Measurements from ENCODE around the gene GMFB.
"Not testable (repeated sequence)": the region's sequence is repeated elsewhere in the genome, so short reads cannot be mapped to it uniquely, and the experiment has no call there.

GMFB gene

DNA sequence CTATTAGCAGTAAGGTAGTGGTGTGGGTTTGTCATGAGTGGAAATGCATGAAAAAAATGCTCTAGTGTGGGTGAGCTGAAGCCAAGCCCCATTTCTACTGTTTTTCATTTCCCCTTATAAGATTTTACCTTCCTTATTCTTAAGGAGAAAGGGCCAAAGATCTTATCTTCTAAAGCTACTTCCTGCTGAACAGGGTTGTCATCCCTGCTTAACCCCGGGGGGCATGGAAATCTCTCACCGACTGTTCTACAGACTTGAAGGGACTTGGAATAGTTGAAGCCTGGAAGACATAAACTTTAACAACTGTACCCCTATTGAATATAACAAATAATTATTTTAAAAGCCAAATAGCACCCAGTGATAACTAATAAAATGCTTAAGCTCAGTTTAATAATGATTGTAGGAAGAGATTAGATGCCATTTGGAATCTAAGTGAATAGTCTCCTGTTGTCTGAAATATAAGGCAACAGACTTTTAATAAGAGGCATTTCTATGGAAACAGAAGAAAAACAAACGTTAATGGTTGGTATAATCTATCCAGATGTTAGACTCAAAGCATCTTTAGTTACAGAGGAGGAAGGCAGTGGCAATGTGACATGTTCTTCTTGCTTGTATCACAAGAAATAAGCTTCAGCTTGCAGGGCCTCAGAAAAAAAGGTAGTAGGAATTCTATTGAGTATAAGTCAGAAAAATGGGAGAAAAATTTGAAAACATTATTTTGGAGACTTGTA is 1.8 kb upstream of the GMFB start:
- no peak for DNase-seq

DNA sequence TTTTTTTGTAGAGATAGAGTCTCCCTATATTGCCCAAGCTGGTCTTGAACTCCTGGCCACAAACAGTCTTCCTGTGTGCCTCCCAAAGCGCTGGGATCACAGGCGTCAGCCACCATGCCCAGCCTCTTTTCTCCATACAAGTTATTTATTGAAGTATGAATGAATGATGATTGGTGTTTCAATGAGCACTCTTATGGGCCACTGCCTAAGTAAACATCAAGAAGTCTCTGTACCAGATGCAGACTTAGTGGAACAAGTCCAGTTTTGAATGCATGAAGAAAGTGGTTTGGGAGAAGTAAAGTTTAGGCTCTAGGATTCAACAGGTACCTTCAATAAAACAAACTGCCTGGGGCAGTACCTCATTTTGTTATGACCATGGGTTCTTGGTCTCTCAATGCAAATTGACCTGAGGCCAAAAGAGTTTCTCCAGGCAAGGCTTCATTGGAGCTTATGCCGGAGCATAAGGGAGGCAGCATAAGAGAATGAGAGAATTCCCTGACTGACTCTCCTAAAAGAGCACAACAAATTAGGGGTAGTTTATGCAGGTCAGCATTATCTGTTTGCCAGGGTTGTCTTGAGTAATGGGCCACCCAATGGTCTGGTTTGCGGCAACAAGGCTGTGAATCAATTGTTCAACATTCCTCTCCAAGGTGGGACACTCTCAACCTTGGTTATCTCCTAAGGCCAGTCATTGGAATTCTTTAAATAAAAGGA is 1.1 kb upstream of the GMFB start:
- no peak for DNase-seq

DNA sequence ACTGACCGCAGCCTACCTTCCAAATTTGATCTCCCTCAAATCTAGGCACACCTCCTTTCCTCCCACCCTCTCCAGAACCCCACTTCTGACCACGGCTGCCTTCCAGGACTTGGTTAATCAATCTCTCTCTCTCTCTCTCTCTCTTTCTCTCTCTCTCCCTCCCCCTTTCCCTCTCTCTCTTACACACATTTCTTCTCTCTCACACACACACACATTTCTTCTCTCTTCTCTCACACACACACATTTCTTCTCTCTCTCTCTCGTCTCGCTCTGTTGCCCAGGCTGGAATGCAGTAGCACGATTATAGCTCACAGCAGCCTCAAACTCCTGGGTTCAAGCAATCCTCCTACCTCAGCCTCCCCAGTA is 521 bp upstream of the GMFB start:
- DNase-seq, result no peak

DNA sequence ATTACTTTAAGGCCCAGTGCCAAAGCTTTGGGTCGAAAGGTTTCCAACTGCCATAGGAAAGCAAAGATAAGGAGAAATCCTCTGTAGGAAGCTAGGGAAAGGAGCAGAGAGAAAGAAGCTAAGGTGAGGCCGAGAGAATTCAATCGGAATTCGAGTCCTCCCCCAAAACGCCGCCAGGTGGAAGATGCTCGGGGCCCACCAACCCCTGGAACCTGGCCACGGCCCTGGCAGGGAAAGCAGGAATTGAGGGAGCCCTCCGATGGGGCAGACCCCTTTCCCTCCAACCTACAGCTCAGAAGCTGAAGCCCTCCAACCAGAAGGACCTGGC is 498 bp downstream of the GMFB start:
- DNase-seq, result no peak

DNA sequence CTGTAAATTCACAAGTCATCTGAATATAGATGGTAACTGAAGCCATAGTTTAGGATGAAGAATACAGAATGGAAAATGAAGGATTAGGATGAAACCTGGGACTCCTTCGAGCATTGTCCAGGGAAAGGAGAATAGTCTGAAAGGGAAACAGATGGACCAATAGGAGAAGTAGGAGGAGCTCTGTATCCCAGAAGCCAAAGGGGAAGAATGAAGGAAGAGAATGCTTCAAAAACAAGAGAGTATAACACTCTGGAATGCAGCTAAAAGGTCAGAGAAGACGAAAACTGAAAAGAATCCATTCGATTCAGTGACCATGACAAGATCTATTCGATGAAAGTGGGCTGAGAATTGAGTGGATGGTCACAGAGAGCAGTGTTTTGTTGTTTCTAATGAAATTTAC is 1.0 kb downstream of the GMFB start:
- DNase-seq, result no peak

DNA sequence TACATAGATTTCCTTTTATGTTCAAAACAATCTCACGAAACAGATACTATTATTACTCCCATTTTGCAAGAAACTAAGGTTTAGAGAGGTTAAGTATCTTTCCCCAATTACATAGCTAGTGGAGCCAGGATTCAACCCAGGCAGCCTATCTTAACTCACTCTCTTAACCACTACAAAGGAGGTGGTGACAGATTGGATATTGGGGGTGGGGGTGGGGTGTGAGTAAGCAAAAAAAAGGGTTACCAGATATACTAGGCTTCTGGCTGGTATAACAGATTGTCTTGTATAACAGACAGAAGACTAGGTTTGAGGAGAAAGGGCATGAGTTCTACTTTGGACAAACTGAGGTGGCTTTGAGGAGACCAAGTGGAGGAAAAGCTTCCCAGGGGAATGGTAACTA is 2.1 kb downstream of the GMFB start:
- DNase-seq, result no peak

DNA sequence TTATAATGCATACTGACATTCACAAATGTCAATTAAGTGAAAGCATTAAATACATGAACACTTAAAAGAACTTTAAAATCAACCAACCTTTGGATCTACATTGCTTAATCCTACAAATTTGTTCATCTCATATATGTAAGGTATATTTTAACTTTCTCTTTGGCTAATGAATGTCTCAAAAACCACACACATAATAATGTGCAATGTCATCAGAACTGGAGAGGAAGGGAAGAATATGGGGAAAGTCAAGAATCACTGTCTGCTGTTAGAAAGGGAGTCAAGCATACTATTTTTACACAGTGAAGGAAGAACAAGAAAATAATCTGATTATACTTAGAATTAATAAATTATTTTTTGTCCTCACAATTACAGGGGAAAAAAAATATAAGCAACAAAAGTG is 4.9 kb downstream of the GMFB start:
- no peak for DNase-seq

DNA sequence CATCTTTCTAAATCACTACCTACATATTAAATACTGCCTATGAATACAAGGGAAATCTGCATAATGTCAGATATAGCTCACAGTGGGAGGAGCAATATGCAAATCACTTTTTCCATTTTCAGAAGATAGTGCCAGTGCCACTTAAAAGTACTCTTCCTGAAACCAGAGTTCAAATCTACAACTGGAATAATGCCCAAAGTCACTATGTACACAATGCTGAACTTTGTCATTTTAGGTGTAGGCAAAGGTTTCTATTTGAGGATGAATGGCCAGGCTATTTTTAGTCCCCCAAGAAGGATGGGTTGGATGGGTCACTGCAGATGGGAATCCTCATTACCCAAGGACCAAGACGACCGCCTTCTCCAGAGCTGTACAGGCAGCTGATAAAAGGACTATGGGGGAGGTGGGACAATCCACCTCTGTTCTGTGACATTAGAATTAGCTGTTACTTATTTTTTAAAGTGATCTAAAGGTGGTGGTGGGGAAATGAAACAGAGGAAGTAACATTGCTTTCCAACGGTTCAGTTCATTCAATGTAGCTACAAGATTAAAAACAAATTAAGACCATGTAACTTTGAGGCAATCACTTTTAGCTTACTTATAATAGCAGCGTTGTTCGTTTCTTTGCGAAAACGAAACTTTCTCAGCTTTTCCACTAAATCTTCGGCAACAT is 5.6 kb downstream of the GMFB start:
- DNase-seq, result no peak

DNA sequence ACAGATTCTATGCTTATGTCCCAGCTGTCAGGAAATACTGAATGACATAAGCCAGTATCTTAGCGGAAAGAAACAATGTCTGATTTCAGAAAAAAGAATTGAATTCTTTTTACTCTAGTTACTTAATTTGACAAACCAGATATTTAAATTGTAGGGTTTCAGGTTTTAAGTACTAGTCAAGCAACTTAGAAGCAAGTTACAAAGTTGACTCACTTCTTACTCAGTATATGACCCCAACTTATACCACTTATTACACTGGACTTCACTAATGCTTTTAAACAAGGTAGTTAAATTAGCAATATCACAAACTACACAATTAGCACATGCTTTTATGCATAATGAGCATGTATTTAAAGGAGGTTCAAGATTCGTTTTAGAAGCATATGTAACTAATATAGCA is 7.1 kb downstream of the GMFB start:
- DNase-seq, result no peak

DNA sequence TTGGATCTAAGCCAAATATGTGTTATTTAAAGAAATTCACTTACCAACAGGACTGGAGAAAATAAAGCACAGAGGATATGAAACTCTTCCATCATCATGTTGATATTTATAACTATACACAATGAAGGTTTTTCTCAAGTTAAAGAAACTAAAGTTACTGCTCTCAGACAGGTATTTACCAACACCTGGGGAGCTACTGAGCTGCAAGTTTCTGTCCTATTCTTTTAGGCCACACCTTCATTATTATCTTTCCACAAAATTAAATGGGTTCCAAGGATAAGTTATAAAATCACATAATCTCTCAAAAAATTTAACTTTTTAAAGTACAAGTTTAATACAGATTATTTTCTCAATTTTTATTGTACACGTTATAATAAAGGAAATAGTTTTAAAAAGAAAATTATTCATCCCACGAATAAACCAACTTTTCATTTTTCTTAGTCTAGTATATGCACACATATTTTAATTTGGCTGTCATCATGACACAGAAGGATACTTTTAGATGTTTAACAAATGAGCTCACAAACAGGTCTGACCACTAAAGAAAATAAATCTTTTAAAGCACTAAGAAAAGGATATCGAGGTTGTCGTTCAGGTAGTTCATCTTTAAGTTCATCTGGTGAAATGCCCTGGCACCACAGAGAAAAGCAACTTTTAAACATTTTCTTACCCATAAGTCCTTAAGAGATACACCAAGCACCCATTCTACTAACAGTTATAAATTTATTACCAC is 7.8 kb downstream of the GMFB start:
- DNase-seq, result no peak

DNA sequence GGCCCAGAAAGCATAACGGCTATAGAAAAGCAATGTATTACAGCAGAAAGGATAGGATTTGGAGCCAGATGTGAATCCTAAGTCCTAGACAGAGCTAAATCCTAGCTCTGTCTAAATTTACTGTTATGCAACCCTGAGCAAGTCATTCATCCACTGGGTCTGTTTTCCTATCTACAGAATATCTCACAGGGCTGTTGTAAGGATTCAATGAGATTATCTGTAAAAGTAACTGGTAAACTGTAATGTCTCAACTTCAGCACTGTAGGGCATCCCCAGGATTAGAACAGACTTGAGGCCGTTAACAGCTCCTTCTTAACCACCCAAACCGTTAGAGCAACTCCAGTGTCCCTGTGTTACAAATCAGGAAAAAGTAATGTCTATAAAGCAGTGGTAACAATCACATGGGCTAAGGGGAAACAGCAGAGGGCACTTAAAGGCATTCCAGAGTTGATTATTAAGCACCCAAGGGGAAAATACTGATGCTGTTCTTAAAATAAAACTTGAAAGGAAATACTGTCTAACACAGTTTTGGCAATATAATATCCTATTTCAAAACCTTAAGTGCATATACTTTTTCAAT is 10.1 kb downstream of the GMFB start:
- no peak for DNase-seq

DNA sequence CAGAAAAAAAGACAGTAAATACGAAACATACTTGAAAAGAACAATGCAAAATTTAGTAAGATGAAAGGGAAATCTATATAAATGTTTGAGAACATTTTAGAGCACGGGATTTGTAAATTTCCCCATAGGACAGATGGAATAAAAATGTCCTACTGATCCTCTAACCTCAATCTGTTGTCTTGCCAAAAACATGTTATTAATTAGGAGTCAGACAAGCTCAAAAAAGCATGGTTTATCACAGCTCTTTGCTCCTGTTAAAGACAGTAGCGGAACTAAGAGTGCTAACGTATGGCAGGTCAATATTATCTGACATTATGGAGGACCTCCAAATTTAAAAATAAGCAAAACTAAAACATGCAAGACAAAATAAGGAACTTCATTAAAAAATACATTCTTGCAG is 12.9 kb downstream of the GMFB start:
- no peak for DNase-seq

DNA sequence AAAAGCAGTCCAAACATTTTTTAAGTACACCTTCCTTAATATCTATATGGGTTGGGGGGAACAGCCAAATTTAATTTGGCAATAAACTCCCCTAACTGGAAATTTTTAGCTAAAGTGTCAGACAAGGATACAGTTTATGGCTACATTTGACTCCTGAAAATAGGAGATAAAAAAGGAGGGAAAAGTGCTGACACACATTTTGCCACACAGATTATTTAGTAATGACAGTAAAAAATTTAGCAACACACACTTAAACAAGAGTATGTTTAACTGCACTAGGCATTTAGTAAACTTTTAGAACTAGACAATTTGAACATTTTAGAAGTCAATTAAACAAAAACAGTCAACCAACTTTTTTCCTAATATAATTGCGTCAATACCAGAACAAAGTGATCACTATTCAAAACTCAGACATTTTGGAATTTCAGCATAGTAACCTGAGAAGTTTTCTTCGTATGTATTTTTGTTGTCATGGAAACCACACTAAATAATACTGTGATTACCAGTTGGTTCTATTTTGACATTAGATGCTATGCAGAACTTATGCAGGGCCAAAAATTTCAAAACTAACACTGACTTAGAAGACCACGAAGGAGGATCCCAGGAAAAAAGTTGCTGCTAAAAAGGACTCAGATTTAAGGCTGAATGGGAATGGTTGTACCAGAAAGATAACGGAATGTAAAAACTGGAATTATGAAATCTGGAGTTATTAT is 13.4 kb downstream of the GMFB start:
- DNase-seq, result no peak

DNA sequence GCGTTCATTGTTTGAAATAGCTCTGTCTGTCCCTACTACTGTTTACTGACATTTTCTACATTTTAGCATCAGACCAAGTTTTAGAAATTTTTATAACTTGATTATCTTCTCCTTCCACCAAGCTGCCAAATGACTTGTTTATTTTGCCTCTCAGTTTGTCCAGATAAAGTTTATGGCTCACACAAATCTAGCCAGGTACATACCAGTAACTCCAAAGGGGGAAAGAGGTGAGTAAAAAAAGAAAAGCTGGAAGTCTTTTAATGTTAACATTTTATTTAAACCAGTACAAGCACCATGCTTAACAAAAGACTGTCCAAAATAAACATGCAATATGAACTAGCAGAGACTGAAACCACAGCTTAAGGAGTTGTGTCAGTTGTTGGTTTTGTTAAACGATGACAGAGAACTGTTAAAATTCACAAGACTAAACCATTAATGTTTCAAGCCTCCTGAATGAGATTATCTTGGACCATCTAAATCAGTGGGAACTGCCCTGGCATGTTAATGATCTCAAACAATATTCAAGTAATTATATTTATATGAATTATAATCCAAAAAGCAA is 14.5 kb downstream of the GMFB start:
- no peak for DNase-seq

DNA sequence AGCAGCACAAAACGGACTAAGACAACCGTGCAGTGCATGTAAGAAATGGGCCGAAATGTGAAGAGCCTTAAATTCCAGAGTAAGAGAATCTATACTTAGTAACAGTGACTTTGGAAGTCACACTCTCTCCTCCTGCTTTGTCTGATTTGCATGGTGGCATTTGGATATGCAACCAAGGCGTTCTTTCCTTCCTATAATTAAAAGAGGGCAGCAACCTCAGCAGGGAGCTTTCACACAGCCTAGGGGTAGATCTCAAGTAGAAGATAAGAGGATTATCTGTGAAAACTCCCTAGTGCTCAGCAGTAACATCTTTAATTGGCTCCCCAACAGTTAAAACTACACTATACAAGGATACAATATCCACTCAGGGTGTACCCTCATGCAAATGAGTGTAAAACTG is 16.5 kb downstream of the GMFB start:
- DNase-seq, result no peak

DNA sequence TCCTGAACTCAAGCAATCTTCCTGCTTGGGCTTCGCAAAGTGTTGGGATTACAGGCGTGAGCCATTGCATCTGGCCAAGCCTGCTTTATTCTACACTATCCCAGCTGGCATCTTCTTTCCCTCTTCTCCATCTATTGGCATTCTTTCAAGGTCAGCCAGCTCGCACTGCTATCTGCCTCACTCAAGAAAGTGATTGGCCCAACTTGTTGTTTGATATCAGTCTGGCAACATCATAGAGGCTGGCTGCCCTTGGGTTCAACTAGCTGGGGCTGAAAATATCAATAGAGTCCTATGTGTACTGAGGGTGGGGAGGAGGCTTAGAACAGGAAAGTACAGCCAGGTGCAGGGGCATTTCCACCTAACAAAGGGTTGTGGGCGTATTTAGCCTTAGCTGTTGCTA is 17.1 kb downstream of the GMFB start:
- no peak for DNase-seq

DNA sequence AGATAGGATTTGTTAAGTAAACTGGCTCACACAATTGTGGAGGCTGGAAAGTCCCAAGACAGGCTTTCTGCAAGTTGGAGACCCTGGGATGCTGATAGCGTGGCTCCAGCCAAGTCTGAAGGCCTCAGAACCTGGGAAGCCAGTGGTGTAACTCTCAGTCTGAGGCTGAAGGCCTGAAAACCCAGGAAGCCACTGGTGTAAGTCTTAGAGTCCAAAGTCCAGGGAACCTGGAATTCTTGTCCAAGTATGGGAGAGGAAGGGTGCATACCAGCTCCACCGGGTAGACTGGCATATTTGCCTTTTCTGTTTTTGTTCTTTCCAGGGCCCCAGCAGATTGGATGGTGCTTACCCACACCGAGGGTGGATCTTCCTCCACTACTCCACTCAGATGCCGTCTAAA is 18.1 kb downstream of the GMFB start:
- no peak for DNase-seq

DNA sequence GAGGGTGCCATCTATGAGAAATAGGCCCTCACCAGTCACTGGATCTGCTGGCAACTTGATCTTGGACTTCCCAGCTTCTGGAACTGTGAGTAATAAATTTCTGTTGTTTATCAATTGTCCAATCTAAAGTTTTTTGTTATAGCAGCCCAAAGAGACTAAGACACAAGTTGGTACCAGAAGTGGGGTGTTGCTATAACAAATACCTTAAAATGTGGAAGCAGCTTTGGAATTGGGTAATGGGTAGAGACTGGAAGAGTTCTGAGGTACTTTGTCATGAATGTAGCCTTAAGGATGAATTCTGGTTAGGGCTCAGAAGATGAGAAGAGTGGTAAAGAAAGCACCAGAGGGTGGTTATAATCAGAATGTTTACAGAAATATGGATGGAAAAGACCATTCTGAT is 21.5 kb downstream of the GMFB start:
- no peak for DNase-seq

DNA sequence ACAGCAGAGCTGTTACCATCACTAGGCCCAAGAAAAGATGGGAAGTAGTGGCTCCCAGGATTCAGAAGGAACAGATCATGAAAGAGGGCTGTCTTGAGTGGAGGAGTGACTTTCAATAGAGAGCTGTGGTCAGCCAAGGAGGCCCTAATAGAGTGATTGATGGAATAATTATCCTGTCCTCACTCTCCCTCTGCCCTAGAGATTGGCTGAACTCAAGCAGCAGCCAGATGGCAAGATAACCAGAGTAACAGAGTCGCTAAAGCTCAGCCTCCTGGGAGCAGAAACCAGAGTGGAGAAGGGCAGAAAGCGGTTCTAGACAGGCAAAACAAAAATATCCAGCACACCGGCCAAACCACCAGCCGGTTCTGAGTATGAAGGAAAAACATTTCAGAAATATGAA is 23.1 kb downstream of the GMFB start:
- DNase-seq, result peak in 1 of 2 experiments; percentile 4

DNA sequence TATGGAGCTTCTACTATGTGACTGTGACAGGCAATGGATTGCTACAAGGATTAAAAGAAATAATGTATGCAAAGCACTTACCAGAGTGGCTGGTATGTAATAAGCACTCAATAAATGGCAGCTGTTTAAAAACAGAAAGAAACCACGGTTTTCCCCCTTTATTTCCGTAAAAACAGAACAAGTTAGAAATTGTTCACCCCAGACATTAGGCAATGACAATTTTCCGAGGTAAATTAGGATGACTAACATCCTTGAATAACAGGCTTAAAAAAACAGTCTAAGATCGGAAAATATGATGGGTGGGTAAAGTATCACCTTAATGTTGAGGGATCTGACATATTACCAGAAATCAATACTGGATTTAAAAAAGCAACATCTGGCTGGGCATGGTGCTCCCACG is 26.7 kb downstream of the GMFB start:
- no peak for DNase-seq

DNA sequence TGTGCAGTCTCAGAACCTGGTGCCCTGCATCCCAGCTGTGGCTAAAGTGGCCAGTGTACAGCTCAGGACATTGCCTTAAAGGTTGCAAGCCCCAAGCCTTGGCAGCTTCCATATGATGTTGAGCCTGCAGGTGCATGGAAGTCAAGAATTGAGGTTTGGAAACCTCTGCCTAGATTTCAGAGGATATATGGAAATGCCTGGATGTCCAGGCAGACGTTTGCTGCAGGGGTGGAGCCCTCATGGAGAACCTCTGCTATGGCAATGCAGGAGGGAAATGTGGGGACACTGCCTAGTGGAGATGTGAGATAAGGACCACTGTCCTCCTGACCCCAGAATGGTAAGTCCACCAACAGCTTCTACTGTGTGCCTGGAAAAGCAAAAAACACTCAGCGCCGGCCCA is 29.7 kb downstream of the GMFB start:
- no peak for DNase-seq

DNA sequence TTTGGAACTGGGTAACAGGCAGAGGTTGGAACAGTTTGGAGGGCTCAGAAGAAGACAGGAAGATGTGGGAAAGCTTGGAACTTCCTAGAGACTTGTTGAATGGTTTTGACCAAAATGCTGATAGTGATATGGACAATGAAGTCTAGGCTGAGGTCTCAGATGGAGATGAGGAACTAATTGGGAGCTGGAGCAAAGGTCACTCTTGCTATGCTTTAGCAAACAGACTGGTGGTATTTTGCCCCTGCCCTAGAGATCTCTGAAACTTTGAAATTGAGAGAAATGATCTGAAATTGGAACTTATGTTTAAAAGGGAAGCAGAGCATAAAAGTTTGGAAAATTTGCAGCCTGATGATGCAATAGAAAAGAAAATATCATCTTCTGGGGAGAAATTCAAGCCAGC is 30.2 kb downstream of the GMFB start:
- not testable (repeated sequence) for DNase-seq

Measured in cerebellar nuclear complex (tissue), 1 donor.